Muscle layer of colon (tissue), 2 donors: ENCODE data around the gene PSMA3.

Experiments used
- H3K27ac ChIP-seq: one replicate; pipeline ENCODE4 v1.7.0; 2013; ENCODE audit warnings: low read depth, mild to moderate bottlenecking, low read length, moderate library complexity
- H3K27me3 ChIP-seq, 2 donors: one replicate each; pipeline ENCODE4 v1.7.0; 2013; ENCODE audit warnings: low read length in 2 of 2, mild to moderate bottlenecking in 2 of 2; ENCODE audit not compliant: insufficient read depth in 2 of 2, control insufficient read depth in 1 of 2
- H3K36me3 ChIP-seq: one replicate; pipeline ENCODE4 v1.7.0; 2013; ENCODE audit warnings: mild to moderate bottlenecking, low read length; ENCODE audit not compliant: insufficient read depth
- H3K4me1 ChIP-seq: one replicate; pipeline ENCODE4 v1.7.0; 2013; ENCODE audit warnings: mild to moderate bottlenecking, low read length; ENCODE audit not compliant: insufficient read depth
- H3K4me3 ChIP-seq, 2 donors: one replicate each; pipeline ENCODE4 v1.7.0; 2013; ENCODE audit warnings: low read length in 2 of 2, low read depth in 1 of 2, mild to moderate bottlenecking in 1 of 2, moderate library complexity in 1 of 2
- H3K9ac ChIP-seq: one replicate; pipeline ENCODE4 v1.7.0; 2013; ENCODE audit warnings: low read length
- H3K9me3 ChIP-seq: one replicate; pipeline ENCODE4 v1.7.0; 2013; ENCODE audit warnings: mild to moderate bottlenecking, low read length
- donor health status: abdominal sarcoma.
- donor health status: Adenocarcinoma of cecum.

PSMA3 gene

GRCh38 chr14:58274881-58275280 is 30.2 kb downstream of the PSMA3 start:
- H3K9me3 ChIP-seq = no peaks in the 10 kb centered on the region
- H3K27ac ChIP-seq = no peak overlapping the region
- peaks cover 27% of the 10 kb centered on the region for H3K4me1 ChIP-seq
- H3K36me3 ChIP-seq = peaks cover 46% of the 10 kb centered on the region
- no peaks in the 10 kb centered on the region for H3K27me3 ChIP-seq
- no peak overlapping the region for H3K9ac ChIP-seq
- no peak overlapping the region for H3K4me3 ChIP-seq

GRCh38 chr14:58275527-58276190 is 31.0 kb downstream of the PSMA3 start:
- H3K9me3 ChIP-seq = no peaks in the 10 kb centered on the region
- H3K4me3 ChIP-seq = no peak overlapping the region
- H3K9ac ChIP-seq = no peak overlapping the region
- H3K27ac ChIP-seq = no peak overlapping the region
- peaks cover 45% of the 10 kb centered on the region for H3K36me3 ChIP-seq
- H3K27me3 ChIP-seq = no peaks in the 10 kb centered on the region
- H3K4me1 ChIP-seq = peaks cover 34% of the 10 kb centered on the region

GRCh38 chr14:58276208-58276607 is 31.6 kb downstream of the PSMA3 start:
- no peak overlapping the region for H3K4me3 ChIP-seq
- no peaks in the 10 kb centered on the region for H3K9me3 ChIP-seq
- H3K4me1 ChIP-seq = peaks cover 39% of the 10 kb centered on the region
- no peaks in the 10 kb centered on the region for H3K27me3 ChIP-seq
- no peak overlapping the region for H3K27ac ChIP-seq
- H3K9ac ChIP-seq = no peak overlapping the region
- H3K36me3 ChIP-seq = peaks cover 40% of the 10 kb centered on the region

- Histone ChIP-seq H3K36me3 (peaks cover 29% of the 10 kb centered on the region), H3K27ac (no peak overlapping the region), H3K4me3 (no peak overlapping the region), H3K4me1 (peaks cover 38% of the 10 kb centered on the region), H3K9me3 (no peaks in the 10 kb centered on the region), H3K9ac (no peak overlapping the region), H3K27me3 (no peaks in the 10 kb centered on the region)
Measured at GRCh38 chr14:58278177-58278576, 33.5 kb downstream of the PSMA3 start.

- no peak overlapping the region for H3K9ac ChIP-seq
- H3K9me3 ChIP-seq = no peaks in the 10 kb centered on the region
- peak overlapping the region in 1 of 2 donors; percentile 14 for H3K4me3 ChIP-seq
- H3K27me3 ChIP-seq = no peaks in the 10 kb centered on the region
- peaks cover 38% of the 10 kb centered on the region for H3K36me3 ChIP-seq
- H3K27ac ChIP-seq = peak overlapping the region; percentile 82
- H3K4me1 ChIP-seq = peaks cover 34% of the 10 kb centered on the region
Measured at GRCh38 chr14:58280954-58281787, 36.5 kb downstream of the PSMA3 start.

- Histone ChIP-seq H3K27ac (peak overlapping the region; percentile 82), H3K36me3 (peaks cover 42% of the 10 kb centered on the region), H3K4me1 (peaks cover 31% of the 10 kb centered on the region), H3K4me3 (no peak overlapping the region), H3K9ac (no peak overlapping the region), H3K27me3 (no peaks in the 10 kb centered on the region), H3K9me3 (no peaks in the 10 kb centered on the region)
Measured at GRCh38 chr14:58281969-58282368, 37.3 kb downstream of the PSMA3 start.

- H3K36me3 ChIP-seq = peaks cover 44% of the 10 kb centered on the region
- no peak overlapping the region for H3K4me3 ChIP-seq
- no peak overlapping the region for H3K27ac ChIP-seq
- H3K27me3 ChIP-seq = no peaks in the 10 kb centered on the region
- H3K9me3 ChIP-seq = no peaks in the 10 kb centered on the region
- H3K9ac ChIP-seq = no peak overlapping the region
- H3K4me1 ChIP-seq = peaks cover 31% of the 10 kb centered on the region
Measured at GRCh38 chr14:58282925-58283593, 38.4 kb downstream of the PSMA3 start.

GRCh38 chr14:58283730-58284129 is 39.1 kb downstream of the PSMA3 start:
- no peaks in the 10 kb centered on the region for H3K27me3 ChIP-seq
- H3K27ac ChIP-seq = no peak overlapping the region
- H3K4me1 ChIP-seq = peaks cover 31% of the 10 kb centered on the region
- H3K9me3 ChIP-seq = no peaks in the 10 kb centered on the region
- H3K9ac ChIP-seq = no peak overlapping the region
- H3K36me3 ChIP-seq = peaks cover 40% of the 10 kb centered on the region
- H3K4me3 ChIP-seq = no peak overlapping the region

- Histone ChIP-seq H3K9me3 (no peaks in the 10 kb centered on the region), H3K4me1 (peaks cover 29% of the 10 kb centered on the region), H3K4me3 (no peak overlapping the region), H3K36me3 (peaks cover 42% of the 10 kb centered on the region), H3K9ac (no peak overlapping the region), H3K27ac (no peak overlapping the region), H3K27me3 (no peaks in the 10 kb centered on the region)
Measured at GRCh38 chr14:58285132-58285531, 40.5 kb downstream of the PSMA3 start.

- H3K4me3 ChIP-seq = no peak overlapping the region
- H3K27ac ChIP-seq = no peak overlapping the region
- H3K27me3 ChIP-seq = no peaks in the 10 kb centered on the region
- H3K4me1 ChIP-seq = peaks cover 9% of the 10 kb centered on the region
- no peaks in the 10 kb centered on the region for H3K9me3 ChIP-seq
- H3K36me3 ChIP-seq = peaks cover 58% of the 10 kb centered on the region
- H3K9ac ChIP-seq = no peak overlapping the region
Measured at GRCh38 chr14:58287607-58288042, 43.0 kb downstream of the PSMA3 start.

- Histone ChIP-seq H3K27ac (no peak overlapping the region), H3K9ac (no peak overlapping the region), H3K27me3 (no peaks in the 10 kb centered on the region), H3K4me1 (peaks cover 4% of the 10 kb centered on the region), H3K9me3 (no peaks in the 10 kb centered on the region), H3K4me3 (no peak overlapping the region), H3K36me3 (peaks cover 58% of the 10 kb centered on the region)
Measured at GRCh38 chr14:58288106-58288792, 43.6 kb downstream of the PSMA3 start.
